Peyer's patch (tissue), 4 donors: ENCODE data around the gene DGCR2.

Source experiments
- CTCF ChIP-seq, 6 experiments: fragments of 450-650 bp in 4 of 6; fragments of 200-600 bp in 2 of 6; sonication (generic) in 1 of 6; IDR thresholded peaks; one replicate each; pipeline ENCODE4 v1.5.1; 2017 to 2019; ENCODE audit warnings: antibody characterized with exemption in 6 of 6, mild to moderate bottlenecking in 3 of 6, moderate library complexity in 1 of 6
- POLR2A ChIP-seq, 2 donors: fragments of 450-650 bp; IDR thresholded peaks; one replicate each; pipeline ENCODE4 v1.5.1; 2017; ENCODE audit warnings: antibody characterized with exemption in 2 of 2, mild to moderate bottlenecking in 2 of 2, moderate library complexity in 2 of 2

DNA sequence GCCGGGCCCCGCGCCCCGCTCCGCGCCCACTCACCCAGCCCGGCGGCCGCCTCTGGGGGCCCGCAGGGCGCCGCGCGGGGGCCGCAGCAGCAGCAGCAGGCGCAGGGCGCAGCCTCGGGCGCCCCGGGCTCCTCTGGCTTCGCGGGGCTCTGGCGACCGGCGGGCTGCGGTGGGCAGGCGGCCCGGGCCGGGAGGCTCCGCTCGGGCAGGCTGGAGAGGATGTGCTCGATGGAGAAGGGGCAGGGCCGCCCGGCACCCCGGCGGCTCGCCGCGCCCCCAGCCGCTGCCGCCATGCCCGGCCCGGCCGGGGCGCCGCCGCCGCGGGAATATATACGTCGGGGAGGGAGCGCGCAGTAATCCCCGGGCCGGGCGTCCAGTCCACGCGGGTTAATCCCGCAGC is 27.8 kb upstream of the DGCR2 start, which contains the start of gene GSC2:
- TF ChIP-seq CTCF (IDR thresholded peaks at IDR 0.05) (no peak), POLR2A (IDR thresholded peaks at IDR 0.05) (no peak)
